ENCODE results near the gene PTCH1.

DNA sequence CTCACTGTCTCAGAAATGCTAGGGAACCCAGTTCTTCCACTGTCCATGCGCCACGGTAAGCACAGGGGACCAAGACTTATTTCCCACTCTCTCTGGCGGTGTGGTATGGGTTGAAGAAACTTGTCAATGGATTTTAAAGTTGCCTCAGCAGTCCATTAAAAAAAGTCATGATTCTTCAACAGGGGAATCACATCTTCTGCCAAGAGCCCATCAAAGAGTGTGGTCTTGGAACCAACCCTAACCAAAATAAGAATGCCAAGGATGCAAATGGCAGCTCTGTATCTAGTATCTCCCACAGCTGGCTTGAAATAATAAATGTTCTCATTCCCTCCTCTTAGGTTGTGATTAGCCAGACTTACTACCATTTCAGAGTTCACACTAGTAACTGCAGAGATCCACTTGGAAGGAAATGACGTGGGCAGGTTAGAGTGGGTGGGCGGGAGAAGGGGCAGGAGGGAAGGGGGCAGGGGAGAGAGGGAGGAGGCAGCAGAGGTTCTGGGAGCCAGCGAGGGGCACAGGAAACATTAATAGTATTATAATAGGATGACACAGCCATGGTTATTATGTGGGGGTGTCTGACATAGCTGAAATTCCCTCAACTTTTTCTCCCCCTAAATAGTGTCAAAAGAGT is 17.6 kb downstream of the PTCH1 start:
- no peak for TF ChIP-seq POLR2AphosphoS5 (IDR thresholded peaks at IDR 0.05; ENCODE audit: low read depth, low read length)
- TF ChIP-seq REST (IDR thresholded peaks at IDR 0.05; ENCODE audit: insufficient read depth in 1 of 2, low read depth in 2 of 2, low read length in 1 of 2), result no peak
- TF ChIP-seq CTCF (IDR thresholded peaks at IDR 0.05), result no peak
- TF ChIP-seq SIN3A (IDR thresholded peaks at IDR 0.05; ENCODE audit: borderline replicate concordance, insufficient read depth, low read depth, low read length), result no peak

Measured in Panc1 (cell line).